T-cell (primary cell): ENCODE results near the gene DDAH1. TPM values are rescaled to one million over a fixed set of nuclear protein-coding genes. Genes with fewer than 3 reads are reported as not detected.

Source experiments
- ATAC-seq, 4 experiments: fragments of 200-7000 bp in 3 of 4; fragments of 150-1000 bp in 1 of 4; cut with Tn5 transposase; replicated peaks in 1 of 4; 1 replicate in 3 of 4; 2 replicates in 1 of 4; pipeline ENCODE4 v1.10.0; 2021; ENCODE audit warnings: moderate library complexity in 3 of 4, mild to moderate bottlenecking in 2 of 4, moderate number of reproducible peaks in 1 of 4
- CTCF ChIA-PET, 2 donors: fragments of 300-600 bp; sonication (Branson Sonifier 250); formaldehyde crosslinking; loops; one replicate each; lab custom pipeline; 2022; ENCODE audit warnings: antibody characterized with exemption in 2 of 2; lab: Charles Lee
- POLR2A ChIA-PET, 2 donors: fragments of 300-600 bp; sonication (Branson Sonifier 250); formaldehyde crosslinking; loops; one replicate each; lab custom pipeline; 2022; ENCODE audit warnings: antibody characterized with exemption in 2 of 2; lab: Charles Lee
- DNase-seq, 35 experiments: peaks; one replicate each; pipeline versions ENCODE4 v3.0.0 to v3.0.0-alpha.2; 2013 to 2023
- H3K27ac ChIP-seq: one replicate; pipeline ENCODE4 v1.5.1; 2013; ENCODE audit warnings: low read length
- H3K27me3 ChIP-seq, 2 experiments: replicated peaks in 1 of 2; 1 replicate in 1 of 2; 2 replicates in 1 of 2; pipeline versions ENCODE4 v1.6.1 to v1.7.0; 2013; ENCODE audit warnings: low read length in 1 of 2, mixed read lengths in 1 of 2; ENCODE audit not compliant: control insufficient read depth in 2 of 2, insufficient read depth in 2 of 2; ENCODE audit errors: extremely low read depth in 1 of 2
- H3K36me3 ChIP-seq, 2 donors: 1 replicate in 1 of 2; 2 replicates in 1 of 2; pipeline versions ENCODE4 v1.6.1 to v1.7.0; 2013; ENCODE audit warnings: low read length in 1 of 2; ENCODE audit not compliant: control insufficient read depth in 2 of 2, insufficient read depth in 1 of 2; ENCODE audit errors: extremely low read depth in 1 of 2
- H3K4me1 ChIP-seq, 2 experiments: 1 replicate in 1 of 2; 2 replicates in 1 of 2; pipeline versions ENCODE4 v1.6.1 to v1.7.0; 2013; ENCODE audit warnings: low read length in 2 of 2, mixed read lengths in 1 of 2; ENCODE audit not compliant: insufficient read depth in 2 of 2, control insufficient read depth in 1 of 2; ENCODE audit errors: extremely low read depth in 1 of 2
- H3K4me3 ChIP-seq, 2 donors: 1 replicate in 1 of 2; 2 replicates in 1 of 2; pipeline versions ENCODE4 v1.5.1 to v1.7.0; 2013; ENCODE audit warnings: mild to moderate bottlenecking in 2 of 2, low read length in 1 of 2, moderate library complexity in 1 of 2; ENCODE audit not compliant: control insufficient read depth in 1 of 2; ENCODE audit errors: extremely low read depth in 1 of 2
- H3K9me3 ChIP-seq: 2 replicates; pipeline ENCODE4 v1.7.0; 2013
- H3K27ac Mint-ChIP-seq, 2 donors: one replicate each; pipeline ENCODE4 v1.8.0; 2020 to 2021; ENCODE audit warnings: mild to moderate bottlenecking in 2 of 2, mixed read lengths in 2 of 2
- H3K27me3 Mint-ChIP-seq, 2 donors: one replicate each; pipeline ENCODE4 v1.8.0; 2021 to 2022; ENCODE audit warnings: mixed read lengths in 2 of 2
- H3K36me3 Mint-ChIP-seq: one replicate; pipeline ENCODE4 v1.8.0; 2021; ENCODE audit warnings: mixed read lengths
- H3K4me1 Mint-ChIP-seq, 3 donors: one replicate each; pipeline ENCODE4 v1.8.0; 2020 to 2022; ENCODE audit warnings: mixed read lengths in 3 of 3, mild to moderate bottlenecking in 1 of 3
- H3K4me3 Mint-ChIP-seq, 3 donors: one replicate each; pipeline ENCODE4 v1.8.0; 2020 to 2022; ENCODE audit warnings: mild to moderate bottlenecking in 3 of 3, mixed read lengths in 3 of 3, moderate library complexity in 3 of 3
- H3K9me3 Mint-ChIP-seq, 3 donors: one replicate each; pipeline ENCODE4 v1.8.0; 2020 to 2022; ENCODE audit warnings: mixed read lengths in 3 of 3
- WGBS: methylation state at CpG from one replicate; pipeline ENCODE4 v1.1.5; 2013; ENCODE audit warnings: missing lambda C conversion rate; ENCODE audit not compliant: insufficient coverage; 5-methylcytosine and 5-hydroxymethylcytosine counted together
- total RNA-seq, 35 experiments: library from RNA in 6 of 35; stranded (reverse) in 6 of 35; fragments of 120-200 nt in 1 of 35; gene quantifications; one replicate each; pipeline versions ENCODE4 v1.2.1 to v1.2.4 and lab custom pipeline; 2013 to 2026

DDAH1 gene
- total RNA-seq, 5 donors from 2014 or later (not counting 1 experiment from before 2014, with no cell fraction given): 0.16 to 0.47 (median 0.32) TPM; not detected in 2

GRCh38 chr1:85303440-85304162 lies 161.4 kb downstream of the DDAH1 start:
- Mint-ChIP-seq H3K27ac (no peak overlapping the region), H3K27me3 (peaks cover 4% of the 10 kb centered on the region in 2 donors), H3K4me1 (peaks cover 10 to 15% (median 14%) of the 10 kb centered on the region in 3 donors), H3K4me3 (no peak overlapping the region), H3K9me3 (no peaks in the 10 kb centered on the region), H3K36me3 (no peaks in the 10 kb centered on the region)
- Histone ChIP-seq H3K9me3 (no peaks in the 10 kb centered on the region), H3K36me3 (no peaks in the 10 kb centered on the region), H3K27ac (no peak overlapping the region), H3K27me3 (peaks cover 0 to 16% of the 10 kb centered on the region in 2 experiments), H3K4me1 (peaks cover 0 to 12% of the 10 kb centered on the region in 2 experiments), H3K4me3 (no peak overlapping the region)
- POLR2A ChIA-PET: no interaction called here
- no peak for DNase-seq
- CTCF ChIA-PET: interaction anchor here (0.6 to 0.8 kb wide), 2 partner anchors 7 to 14 kb away, joined by 3 to 5 read pairs; no protein-coding TSS in a partner anchor
- 90% methylated on average over 2 of the region's 4 CpGs for WGBS
- ATAC-seq: no peak

- Mint-ChIP-seq H3K9me3 (no peaks in the 10 kb centered on the region), H3K4me3 (no peak overlapping the region), H3K4me1 (peaks cover 17 to 25% (median 19%) of the 10 kb centered on the region in 3 donors), H3K27ac (no peak overlapping the region), H3K36me3 (no peaks in the 10 kb centered on the region), H3K27me3 (no peaks in the 10 kb centered on the region)
- DNase-seq: no peak
- H3K27me3 ChIP-seq: peaks cover 0 to 6% of the 10 kb centered on the region in 2 experiments
- ChIA-PET CTCF (no interaction called here), POLR2A (no interaction called here)
- 100% methylated on average over 1 of the region's 3 CpGs for WGBS
- no peak overlapping the region for H3K4me3 ChIP-seq
- no peaks in the 10 kb centered on the region for H3K36me3 ChIP-seq
- H3K9me3 ChIP-seq: no peaks in the 10 kb centered on the region
- H3K27ac ChIP-seq: no peak overlapping the region
- peaks cover 0 to 16% of the 10 kb centered on the region in 2 experiments for H3K4me1 ChIP-seq
- ATAC-seq: no peak
These were observed 164.8 kb downstream of the DDAH1 start for GRCh38 chr1:85300140-85300539.

- Mint-ChIP-seq H3K4me3 (peak overlapping the region; percentile 11 to 56 (median 25)), H3K9me3 (no peaks in the 10 kb centered on the region), H3K27me3 (no peaks in the 10 kb centered on the region), H3K27ac (peak overlapping the region; percentile 11 to 71), H3K4me1 (peaks cover 17 to 25% (median 19%) of the 10 kb centered on the region in 3 donors), H3K36me3 (no peaks in the 10 kb centered on the region)
- peak; percentile 82 to 98 (median 93) for ATAC-seq
- WGBS: 15% methylated on average over 5 of the region's 11 CpGs
- H3K27me3 ChIP-seq: peaks cover 0 to 4% of the 10 kb centered on the region in 2 experiments
- H3K4me3 ChIP-seq: peak overlapping the region in 1 of 2 donors; percentile 16
- peak overlapping the region; percentile 22 for H3K27ac ChIP-seq
- ChIA-PET CTCF (interaction anchor here in 1 of 2 donors (0.5 to 1.5 kb wide), 4 partner anchors 11 to 864 kb away, joined by 3 to 6 read pairs (median 4); partner anchors contain the start of genes BCL10 and C1orf52), POLR2A (interaction anchor here in 1 of 2 donors (1.7 kb wide), 1 partner anchor 21 kb away, joined by 5 read pairs; the partner anchor contains the start of gene BCL10)
- peak in 34 of 35 experiments; percentile 8 to 77 (median 42) for DNase-seq
- H3K36me3 ChIP-seq: no peaks in the 10 kb centered on the region
- peaks cover 0 to 16% of the 10 kb centered on the region in 2 experiments for H3K4me1 ChIP-seq
- no peaks in the 10 kb centered on the region for H3K9me3 ChIP-seq
These were observed 166.9 kb downstream of the DDAH1 start for GRCh38 chr1:85297855-85298629.

GRCh38 chr1:85297538-85297854 lies 167.5 kb downstream of the DDAH1 start:
- Mint-ChIP-seq H3K36me3 (no peaks in the 10 kb centered on the region), H3K4me3 (peak overlapping the region in 1 of 3 donors; percentile 25), H3K27ac (peak overlapping the region in 1 of 2 donors; percentile 13), H3K27me3 (peaks cover 0 to 4% of the 10 kb centered on the region in 2 donors), H3K9me3 (no peaks in the 10 kb centered on the region), H3K4me1 (peaks cover 17 to 25% (median 19%) of the 10 kb centered on the region in 3 donors)
- ChIA-PET CTCF (interaction anchor here in 1 of 2 donors (0.5 to 1.0 kb wide), 4 partner anchors 11 to 864 kb away, joined by 3 to 5 read pairs (median 3); partner anchors contain the start of gene C1orf52), POLR2A (interaction anchor here in 1 of 2 donors (1.7 kb wide), 1 partner anchor 21 kb away, joined by 5 read pairs; the partner anchor contains the start of gene BCL10)
- H3K9me3 ChIP-seq: no peaks in the 10 kb centered on the region
- H3K27ac ChIP-seq: no peak overlapping the region
- H3K27me3 ChIP-seq: peaks cover 0 to 4% of the 10 kb centered on the region in 2 experiments
- no peak overlapping the region for H3K4me3 ChIP-seq
- no peak for DNase-seq
- H3K4me1 ChIP-seq: peaks cover 0 to 16% of the 10 kb centered on the region in 2 experiments
- no peaks in the 10 kb centered on the region for H3K36me3 ChIP-seq
- no peak for ATAC-seq
- no CpG with 5 or more reads among the region's 1 CpG for WGBS

- CTCF ChIA-PET: interaction anchor here in 1 of 2 donors (0.6 to 1.0 kb wide), 3 partner anchors 12 to 582 kb away, joined by 3 to 5 read pairs (median 3); partner anchors contain the start of gene C1orf52
- Histone ChIP-seq H3K27ac (no peak overlapping the region), H3K4me1 (peaks cover 0 to 16% of the 10 kb centered on the region in 2 experiments), H3K4me3 (no peak overlapping the region), H3K9me3 (no peaks in the 10 kb centered on the region), H3K36me3 (no peaks in the 10 kb centered on the region), H3K27me3 (no peaks in the 10 kb centered on the region)
- POLR2A ChIA-PET: interaction anchor here in 1 of 2 donors (0.6 to 1.7 kb wide), 2 partner anchors 20 kb away, joined by 3 to 5 read pairs; partner anchors contain the start of gene BCL10
- Mint-ChIP-seq H3K4me1 (peaks cover 17 to 25% (median 19%) of the 10 kb centered on the region in 3 donors), H3K4me3 (no peak overlapping the region), H3K27ac (no peak overlapping the region), H3K36me3 (no peaks in the 10 kb centered on the region), H3K9me3 (no peaks in the 10 kb centered on the region), H3K27me3 (peaks cover 0 to 6% of the 10 kb centered on the region in 2 donors)
- ATAC-seq (no peak), DNase-seq (no peak)
- WGBS: no CpG with 5 or more reads among the region's 1 CpG
These were observed 168.0 kb downstream of the DDAH1 start for GRCh38 chr1:85296980-85297379.

- Histone ChIP-seq H3K36me3 (no peaks in the 10 kb centered on the region), H3K27me3 (no peaks in the 10 kb centered on the region), H3K27ac (no peak overlapping the region), H3K4me3 (no peak overlapping the region), H3K9me3 (no peaks in the 10 kb centered on the region), H3K4me1 (peaks cover 0 to 16% of the 10 kb centered on the region in 2 experiments)
- peaks cover 17 to 25% (median 19%) of the 10 kb centered on the region in 3 donors for H3K4me1 Mint-ChIP-seq
- 96% methylated on average over 4 of the region's 4 CpGs for WGBS
- no peak overlapping the region for H3K27ac Mint-ChIP-seq
- H3K36me3 Mint-ChIP-seq: no peaks in the 10 kb centered on the region
- POLR2A ChIA-PET: no interaction called here
- no peak overlapping the region for H3K4me3 Mint-ChIP-seq
- ATAC-seq (no peak), DNase-seq (no peak)
- peaks cover 0 to 6% of the 10 kb centered on the region in 2 donors for H3K27me3 Mint-ChIP-seq
- no peaks in the 10 kb centered on the region for H3K9me3 Mint-ChIP-seq
- CTCF ChIA-PET: interaction anchor here in 1 of 2 donors (0.7 kb wide), 1 partner anchor 8 kb away, joined by 4 read pairs; no protein-coding TSS in a partner anchor
These were observed 169.3 kb downstream of the DDAH1 start for GRCh38 chr1:85295654-85296053.
